ENCODE results near the gene ASS1.

DNA sequence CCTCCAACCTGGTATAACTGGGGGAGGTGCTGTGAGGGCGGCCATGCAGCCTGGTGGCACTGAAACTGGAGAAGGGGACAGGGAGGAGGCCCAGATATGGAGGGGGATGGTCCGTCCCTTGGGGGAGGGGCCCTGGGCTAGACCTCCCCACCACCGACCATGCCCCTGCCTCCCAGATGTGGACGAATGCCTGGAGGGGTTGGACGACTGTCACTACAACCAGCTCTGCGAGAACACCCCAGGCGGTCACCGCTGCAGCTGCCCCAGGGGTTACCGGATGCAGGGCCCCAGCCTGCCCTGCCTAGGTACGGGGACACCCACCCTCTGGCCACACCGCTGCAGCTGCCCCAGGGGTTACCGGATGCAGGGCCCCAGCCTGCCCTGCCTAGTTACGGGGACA lies 15.4 kb upstream of the ASS1 start:
- TF ChIP-seq EZH2 (IDR thresholded peaks at IDR 0.05) (no peak), POLR2AphosphoS5 (IDR thresholded peaks at IDR 0.05; ENCODE audit: borderline replicate concordance, low read depth, low read length) (no peak)
